Stimulated activated CD4-positive, alpha-beta T cell treated with anti-CD3 and anti-CD28 coated beads, Interleukin-2, amount 100 ng/mL, for 24 hours (primary cell): Measurements from ENCODE around the gene JSRP1.

Experiments used
- DNase-seq, 2 donors: peaks; one replicate each; pipeline ENCODE4 v3.0.0-alpha.2; 2020

Gene JSRP1

DNA sequence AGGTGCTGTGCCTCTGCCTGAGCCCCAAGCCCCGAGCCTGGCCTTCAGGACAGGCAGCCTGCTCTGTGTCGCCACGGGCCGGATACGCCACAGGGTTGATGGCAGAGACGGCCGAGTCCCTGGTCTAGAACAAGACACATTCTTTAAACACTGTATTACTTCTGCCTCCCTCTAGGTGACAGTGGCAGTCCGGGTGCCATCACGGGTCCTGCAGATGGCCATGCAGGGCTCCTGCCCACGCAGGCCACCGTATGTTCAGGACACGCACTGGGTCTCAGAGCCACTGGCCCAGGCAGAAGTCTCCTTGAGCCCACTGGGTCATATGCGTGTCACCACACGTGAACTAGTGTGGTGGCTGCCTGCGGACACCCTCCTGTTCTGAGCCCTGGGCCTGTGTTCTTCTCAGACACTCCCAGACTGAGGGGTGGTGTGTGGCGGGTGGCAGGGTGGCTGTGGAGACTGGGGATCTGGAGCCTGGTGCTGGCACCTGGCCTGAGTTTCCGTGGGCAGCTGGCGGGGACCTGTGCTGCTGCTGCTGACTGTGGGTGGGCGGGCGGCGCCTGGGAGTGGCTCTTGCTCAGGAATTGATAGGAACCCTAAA lies 24.5 kb downstream of the JSRP1 start:
- DNase-seq = peak in 1 of 2 donors; percentile 34

- no peak for DNase-seq
These were observed 25.2 kb downstream of the JSRP1 start for GRCh38 chr19:2230807-2231533.

DNA sequence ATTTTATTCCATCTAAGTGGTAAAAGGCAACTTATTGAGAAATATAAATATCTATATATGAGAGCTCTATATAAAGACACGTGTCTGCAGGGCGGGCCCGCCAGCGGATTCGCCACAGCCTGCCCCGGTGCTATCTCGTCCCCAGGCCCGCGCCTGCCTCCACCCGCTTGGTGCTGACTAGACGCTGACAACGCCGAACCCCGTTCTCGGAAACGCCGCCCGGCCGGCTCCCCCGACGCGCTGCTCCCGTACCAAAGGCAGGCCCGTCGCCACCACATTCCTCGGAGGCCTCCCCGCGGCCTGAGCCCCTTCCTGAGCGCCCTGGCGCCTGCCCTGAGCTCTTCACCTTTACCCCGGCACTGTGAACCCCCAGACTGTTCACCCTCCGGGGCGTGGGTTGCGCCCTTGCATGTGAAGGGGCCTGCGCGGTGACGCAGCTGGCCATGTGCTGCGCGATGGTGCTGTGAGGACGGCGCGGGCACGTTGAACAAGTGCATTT lies 26.1 kb downstream of the JSRP1 start:
- no peak for DNase-seq

DNA sequence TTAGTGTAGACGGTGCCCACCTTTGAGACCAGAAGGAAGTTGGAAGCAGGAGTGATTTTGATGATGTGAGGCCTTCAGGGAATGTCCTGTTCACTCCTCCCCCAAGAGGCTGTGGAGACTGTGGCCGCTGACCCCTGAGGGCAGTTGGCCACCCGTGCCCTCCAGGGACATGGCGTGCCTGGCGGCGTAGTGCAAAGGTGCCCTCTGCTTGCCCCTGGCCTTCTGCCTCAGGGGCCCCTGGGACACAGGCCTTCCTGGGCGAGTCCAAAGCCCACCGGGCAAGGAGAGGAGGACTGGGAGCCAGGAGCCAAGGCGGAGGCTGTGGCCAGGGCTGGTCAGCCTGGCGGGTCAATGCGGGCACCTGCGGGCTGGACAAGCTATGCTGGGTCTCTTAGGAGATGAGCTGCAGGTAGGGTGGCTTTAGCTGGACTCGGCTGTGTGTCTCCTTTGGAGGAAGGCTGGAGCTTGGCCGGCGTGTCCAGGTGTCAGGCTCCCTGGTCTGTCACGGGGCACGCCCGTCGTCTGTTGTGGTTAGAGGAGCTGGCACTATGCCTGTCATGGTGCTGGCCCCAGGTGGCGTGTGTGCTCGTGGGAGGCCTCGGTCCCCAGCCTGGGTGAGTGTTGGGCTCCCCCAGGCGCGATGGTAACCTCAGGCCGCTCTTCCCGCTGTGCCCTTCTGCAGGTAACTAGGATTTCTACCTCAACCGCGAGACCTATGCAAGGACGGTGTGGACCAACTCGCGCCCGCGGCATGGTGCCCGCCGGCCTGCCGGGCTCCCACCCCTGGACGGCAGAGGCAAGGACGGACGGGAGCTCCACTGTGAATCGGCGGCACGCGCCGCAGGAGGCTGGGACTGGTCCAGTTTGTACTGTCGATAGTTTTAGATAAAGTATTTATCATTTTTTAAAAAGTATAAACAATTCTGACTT lies 26.8 kb downstream of the JSRP1 start:
- no peak for DNase-seq

DNA sequence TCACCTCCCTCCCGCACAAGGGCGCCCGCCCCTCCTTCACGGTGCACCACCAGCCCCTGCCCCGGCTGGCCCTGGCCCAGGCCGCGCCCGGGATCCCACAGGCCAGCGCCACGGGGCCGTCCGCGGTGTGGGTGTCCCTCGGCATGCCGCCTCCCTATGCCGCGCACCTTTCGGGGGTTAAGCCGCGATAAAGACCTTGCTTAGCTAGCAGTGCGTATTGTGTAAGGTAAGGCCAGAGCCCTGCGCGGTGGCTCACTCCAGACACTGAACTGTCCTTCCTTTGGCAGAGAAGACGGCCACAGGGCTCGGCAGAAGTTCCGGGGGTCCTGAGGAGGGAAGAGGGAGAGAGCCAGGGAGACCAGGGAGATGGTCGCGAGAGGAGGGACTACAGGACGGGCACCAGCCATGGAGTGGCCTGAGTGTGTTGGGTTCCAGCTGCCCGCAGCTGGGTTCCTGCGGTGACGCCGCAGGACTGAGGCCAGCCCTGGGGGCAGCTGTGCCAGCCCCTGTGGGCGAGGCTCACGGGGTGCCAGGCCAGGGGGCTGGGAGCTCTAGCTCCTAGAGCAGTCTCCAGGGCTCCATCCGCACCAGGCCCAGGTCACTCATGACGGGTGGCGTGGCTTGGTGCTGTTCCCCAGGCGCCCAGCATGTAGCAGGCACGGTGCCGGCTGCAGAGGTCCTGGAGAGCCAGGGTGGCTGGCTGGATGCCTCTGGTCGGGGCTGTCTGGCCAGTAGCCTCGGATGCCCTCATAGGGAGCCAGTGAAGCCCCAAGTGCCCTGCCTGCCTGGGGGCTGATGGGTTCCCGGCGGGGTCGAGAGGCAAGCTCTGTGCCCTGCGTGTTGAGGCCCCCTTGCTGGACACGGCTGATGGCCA lies 27.8 kb downstream of the JSRP1 start:
- DNase-seq = no peak

GRCh38 chr19:2227415-2228156 lies 28.6 kb downstream of the JSRP1 start:
- DNase-seq = no peak

DNA sequence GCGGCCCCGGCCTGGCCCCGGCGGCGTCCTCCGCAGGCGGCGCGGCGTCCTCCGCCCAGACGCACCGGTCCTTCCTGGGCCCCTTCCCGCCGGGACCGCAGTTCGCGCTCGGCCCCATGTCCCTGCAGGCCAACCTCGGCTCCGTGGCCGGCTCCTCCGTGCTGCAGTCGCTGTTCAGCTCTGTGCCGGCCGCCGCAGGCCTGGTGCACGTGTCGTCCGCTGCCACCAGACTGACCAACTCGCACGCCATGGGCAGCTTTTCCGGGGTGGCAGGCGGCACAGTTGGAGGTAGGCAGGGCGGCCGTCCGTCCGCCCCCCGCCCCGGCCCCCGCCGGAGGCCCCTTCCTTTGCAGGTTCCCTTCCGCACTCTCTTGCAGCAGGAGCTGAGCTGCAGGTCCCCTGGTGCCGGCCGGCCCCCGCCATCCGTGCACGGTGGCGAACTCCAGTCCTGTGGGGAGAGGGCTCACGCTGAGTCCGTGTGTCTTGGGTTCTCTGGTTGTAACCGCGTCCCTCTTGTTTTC lies 29.3 kb downstream of the JSRP1 start:
- DNase-seq = no peak

- DNase-seq = no peak
These were observed 30.0 kb downstream of the JSRP1 start for GRCh38 chr19:2226051-2226839.

GRCh38 chr19:2225415-2226050 lies 30.7 kb downstream of the JSRP1 start:
- no peak for DNase-seq

DNA sequence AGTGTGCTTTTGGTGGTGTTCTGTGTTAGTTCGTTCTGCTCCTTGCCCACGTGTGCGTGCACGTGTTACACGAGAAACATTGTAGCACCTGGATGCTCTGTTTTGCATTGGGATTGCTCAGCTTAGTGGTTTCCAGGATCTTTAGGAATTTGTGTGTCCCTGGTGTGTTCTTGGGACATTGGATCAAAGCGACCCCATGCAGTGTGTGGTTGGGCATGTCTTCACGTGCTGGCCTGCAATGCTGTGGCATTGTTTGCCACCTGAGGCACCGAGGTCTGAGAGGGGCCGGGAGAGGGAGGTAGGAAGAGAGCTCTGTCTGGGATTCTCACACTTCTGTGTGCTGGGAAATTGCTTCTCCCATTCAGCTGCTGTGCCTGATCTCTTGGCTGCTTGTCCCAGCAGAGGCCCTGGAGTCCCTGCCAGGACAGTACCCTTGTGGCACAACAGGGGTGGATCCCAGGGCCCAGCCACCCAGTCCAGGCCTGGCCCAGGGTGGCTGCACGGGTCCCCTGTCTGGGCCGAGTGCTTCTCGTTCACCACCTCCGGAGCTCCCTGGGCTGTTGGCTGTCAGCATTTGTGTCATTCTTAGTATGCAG lies 31.4 kb downstream of the JSRP1 start:
- no peak for DNase-seq

- DNase-seq = no peak
These were observed 32.3 kb downstream of the JSRP1 start for GRCh38 chr19:2223959-2224358.

DNA sequence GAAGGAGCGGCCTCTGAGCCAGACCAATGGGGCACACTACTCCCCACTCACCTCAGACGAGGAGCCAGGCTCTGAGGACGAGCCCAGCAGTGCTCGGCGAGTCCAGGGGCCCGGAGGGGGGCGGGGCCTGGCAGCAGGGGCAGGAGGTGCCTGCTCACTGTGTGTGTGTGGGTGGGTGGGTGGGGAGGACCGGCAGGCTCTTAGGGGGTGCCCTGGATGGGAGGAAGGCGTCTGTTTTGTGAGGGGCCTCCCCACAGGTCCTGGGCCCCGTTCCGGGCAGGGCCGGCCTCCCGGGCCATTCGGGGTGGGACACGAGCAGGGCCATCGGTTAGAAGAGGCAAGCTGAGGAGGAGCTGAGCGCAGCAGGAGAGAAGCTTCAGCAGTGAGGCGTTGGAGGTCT lies 32.8 kb downstream of the JSRP1 start:
- no peak for DNase-seq

DNA sequence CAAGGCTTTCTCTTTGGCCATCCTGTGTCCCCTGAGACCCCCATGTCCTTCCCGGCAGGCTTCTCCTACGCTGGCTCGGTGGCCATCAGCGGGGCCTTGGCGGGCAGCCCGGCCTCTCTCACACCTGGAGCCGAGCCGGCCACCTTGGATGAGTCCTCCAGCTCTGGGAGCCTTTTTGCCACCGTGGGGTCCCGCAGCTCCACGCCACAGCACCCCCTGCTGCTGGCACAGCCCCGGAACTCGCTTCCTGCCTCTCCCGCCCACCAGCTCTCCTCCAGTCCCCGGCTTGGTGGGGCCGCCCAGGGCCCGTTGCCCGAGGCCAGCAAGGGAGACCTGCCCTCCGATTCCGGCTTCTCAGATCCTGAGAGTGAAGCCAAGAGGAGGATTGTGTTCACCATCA lies 34.3 kb downstream of the JSRP1 start:
- DNase-seq = no peak

- no peak for DNase-seq
These were observed 34.9 kb downstream of the JSRP1 start for GRCh38 chr19:2221250-2221831.

GRCh38 chr19:2219726-2220125 lies 36.5 kb downstream of the JSRP1 start:
- no peak for DNase-seq

GRCh38 chr19:2217591-2217990 lies 38.6 kb downstream of the JSRP1 start:
- no peak for DNase-seq

GRCh38 chr19:2216361-2217225 lies 39.6 kb downstream of the JSRP1 start:
- no peak for DNase-seq

GRCh38 chr19:2215281-2215751 lies 40.9 kb downstream of the JSRP1 start:
- peak; percentile 41 to 44 for DNase-seq
